GM23248 (cell line): ENCODE data around the gene SUSD3.

Source experiments
- EZH2 ChIP-seq: fragments of 200-600 bp; sonication (generic); IDR thresholded peaks from 2 replicates; pipeline ENCODE4 v1.6.1; 2018; ENCODE audit warnings: antibody characterized with exemption, mild to moderate bottlenecking; ENCODE audit not compliant: insufficient read depth, poor library complexity, severe bottlenecking
- EZH2phosphoT487 ChIP-seq: fragments of 200-600 bp; sonication (generic); IDR thresholded peaks from 2 replicates; pipeline ENCODE4 v1.6.1; 2018; ENCODE audit warnings: antibody characterized with exemption, moderate library complexity, mild to moderate bottlenecking, low read depth; ENCODE audit not compliant: insufficient read depth

GRCh38 chr9:93038918-93039317, 19.6 kb upstream of the SUSD3 start:
- TF ChIP-seq EZH2 (no peak), EZH2phosphoT487 (no peak)
